Tibial nerve (tissue), 4 donors: ENCODE results near the gene NRXN2.

ENCODE experiments used
- EP300 ChIP-seq, 2 donors: sonication (generic); formaldehyde crosslinking; IDR thresholded peaks; one replicate each; pipeline ENCODE4 v1.6.1; 2017; ENCODE audit warnings: antibody characterized with exemption in 2 of 2, mild to moderate bottlenecking in 1 of 2
- POLR2A ChIP-seq, 2 donors: fragments of 450-650 bp; IDR thresholded peaks; one replicate each; pipeline ENCODE4 v1.6.1; 2017; ENCODE audit warnings: antibody characterized with exemption in 2 of 2, mild to moderate bottlenecking in 2 of 2, moderate library complexity in 2 of 2
- TF ChIP-seq, protein P1 (sequence below), 5 experiments: fragments of 200-600 bp in 3 of 5; fragments of 450-650 bp in 2 of 5; sonication (generic) in 3 of 5; IDR thresholded peaks; one replicate each; pipeline ENCODE4 v1.5.1; 2016 to 2019; ENCODE audit warnings: antibody characterized with exemption in 5 of 5, mild to moderate bottlenecking in 3 of 5, moderate library complexity in 2 of 5

DNA sequence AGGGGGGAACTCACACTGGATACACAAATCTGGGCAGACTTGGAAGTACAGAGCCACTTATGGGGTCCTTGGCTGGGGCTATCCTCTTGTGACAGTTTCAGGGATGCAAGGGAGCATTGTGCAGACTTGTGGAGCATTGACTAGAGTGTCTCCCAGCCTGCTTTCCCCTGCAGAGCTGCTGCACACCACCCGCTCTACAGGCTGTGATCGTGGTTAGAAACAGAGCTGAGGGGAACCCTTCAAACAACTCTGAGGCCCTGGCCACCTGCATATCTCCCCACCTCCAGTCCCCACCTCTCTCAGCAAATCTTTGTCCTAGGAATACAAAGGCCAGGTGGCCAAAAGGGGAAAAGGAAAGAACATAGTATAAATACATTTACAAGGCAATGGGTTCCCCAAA is 64.7 kb downstream of the NRXN2 start:
- TF ChIP-seq, protein P1, sequence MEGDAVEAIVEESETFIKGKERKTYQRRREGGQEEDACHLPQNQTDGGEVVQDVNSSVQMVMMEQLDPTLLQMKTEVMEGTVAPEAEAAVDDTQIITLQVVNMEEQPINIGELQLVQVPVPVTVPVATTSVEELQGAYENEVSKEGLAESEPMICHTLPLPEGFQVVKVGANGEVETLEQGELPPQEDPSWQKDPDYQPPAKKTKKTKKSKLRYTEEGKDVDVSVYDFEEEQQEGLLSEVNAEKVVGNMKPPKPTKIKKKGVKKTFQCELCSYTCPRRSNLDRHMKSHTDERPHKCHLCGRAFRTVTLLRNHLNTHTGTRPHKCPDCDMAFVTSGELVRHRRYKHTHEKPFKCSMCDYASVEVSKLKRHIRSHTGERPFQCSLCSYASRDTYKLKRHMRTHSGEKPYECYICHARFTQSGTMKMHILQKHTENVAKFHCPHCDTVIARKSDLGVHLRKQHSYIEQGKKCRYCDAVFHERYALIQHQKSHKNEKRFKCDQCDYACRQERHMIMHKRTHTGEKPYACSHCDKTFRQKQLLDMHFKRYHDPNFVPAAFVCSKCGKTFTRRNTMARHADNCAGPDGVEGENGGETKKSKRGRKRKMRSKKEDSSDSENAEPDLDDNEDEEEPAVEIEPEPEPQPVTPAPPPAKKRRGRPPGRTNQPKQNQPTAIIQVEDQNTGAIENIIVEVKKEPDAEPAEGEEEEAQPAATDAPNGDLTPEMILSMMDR (IDR thresholded peaks at IDR 0.05) = no peak
- TF ChIP-seq POLR2A (IDR thresholded peaks at IDR 0.05) = no peak
- TF ChIP-seq EP300 (IDR thresholded peaks at IDR 0.05) = no peak
